Measurements from ENCODE around the gene ART5.
"Not testable (repeated sequence)": the region's sequence is repeated elsewhere in the genome, so short reads cannot be mapped to it uniquely, and the experiment has no call there.

Gene ART5

DNA sequence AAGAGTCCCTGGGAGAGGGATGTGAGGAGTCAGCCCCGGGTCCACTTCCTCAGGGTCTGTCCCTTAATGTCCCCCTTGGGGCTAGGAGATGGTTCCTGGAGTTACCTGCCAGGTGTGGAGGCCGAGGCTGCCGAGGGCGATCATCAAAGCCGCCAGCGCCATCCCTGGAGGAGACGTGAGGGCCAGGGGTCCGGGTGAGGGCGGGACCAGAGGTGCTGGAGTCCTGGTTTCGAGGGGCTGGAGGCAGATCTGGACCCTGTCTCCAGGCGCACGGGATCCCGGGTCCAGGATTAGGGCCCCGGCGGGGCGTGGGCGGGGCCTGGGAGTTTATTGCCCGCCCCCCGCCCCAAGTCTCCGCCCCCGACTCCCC, at the start of gene ART5:
ART5 (minus strand) TSS at position 292 of the 370 bp plus-strand sequence; CDS start at position 162, 130 bp downstream.
- no peak for DNase-seq

GRCh38 chr11:3686751-3687150, 45.0 kb upstream of the ART5 start:
- DNase-seq = no peak

GRCh38 chr11:3685923-3686322, 44.1 kb upstream of the ART5 start:
- no peak for DNase-seq

DNA sequence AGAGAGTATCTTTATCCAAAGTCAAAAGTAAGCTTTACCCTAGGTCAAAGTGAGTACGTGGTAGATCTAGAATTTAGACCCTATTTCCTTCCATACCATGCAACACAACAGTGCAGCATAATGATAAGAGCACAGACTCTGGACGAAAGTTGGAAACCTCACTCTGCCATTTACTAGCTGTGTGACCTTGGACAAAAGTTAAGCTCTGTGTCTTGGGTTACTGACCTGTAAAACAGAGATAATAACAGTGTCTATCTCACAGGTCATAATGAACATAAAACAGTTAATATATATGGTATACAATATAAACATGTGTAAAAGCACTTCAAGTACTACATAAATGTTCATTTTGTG, 43.0 kb upstream of the ART5 start:
- DNase-seq = no peak

DNA sequence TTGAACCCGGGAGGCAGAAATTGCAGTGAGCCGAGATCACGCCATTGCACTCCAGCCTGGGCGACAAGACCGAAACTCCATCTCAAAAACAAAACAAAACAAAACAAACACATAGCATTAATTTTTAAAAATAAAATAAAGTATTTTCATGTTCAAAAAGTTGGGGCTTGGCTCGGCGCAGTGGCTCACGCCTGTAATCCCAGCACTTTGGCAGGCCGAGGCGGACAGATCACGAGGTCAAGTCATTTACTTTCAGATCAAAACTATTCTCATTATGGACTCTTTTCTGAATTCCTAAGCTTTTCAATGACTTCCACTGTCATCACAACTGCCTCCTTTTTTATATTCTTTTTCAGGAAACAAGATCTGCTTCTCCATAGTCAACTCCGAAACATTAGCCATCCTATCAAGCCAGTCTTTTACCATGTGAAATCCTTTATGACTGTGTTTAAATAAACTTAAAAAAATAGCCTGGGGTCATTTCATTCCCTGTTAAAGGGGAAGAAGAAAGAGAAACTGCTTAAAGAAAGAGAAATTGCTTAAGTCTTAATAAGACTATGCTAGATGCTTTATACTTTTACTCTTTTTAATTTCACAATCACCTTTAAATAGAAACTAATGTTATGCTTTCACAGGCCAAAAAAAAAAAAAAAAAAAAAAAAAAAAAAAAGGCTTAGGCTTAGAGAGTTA, 42.5 kb upstream of the ART5 start:
- DNase-seq = no peak

DNA sequence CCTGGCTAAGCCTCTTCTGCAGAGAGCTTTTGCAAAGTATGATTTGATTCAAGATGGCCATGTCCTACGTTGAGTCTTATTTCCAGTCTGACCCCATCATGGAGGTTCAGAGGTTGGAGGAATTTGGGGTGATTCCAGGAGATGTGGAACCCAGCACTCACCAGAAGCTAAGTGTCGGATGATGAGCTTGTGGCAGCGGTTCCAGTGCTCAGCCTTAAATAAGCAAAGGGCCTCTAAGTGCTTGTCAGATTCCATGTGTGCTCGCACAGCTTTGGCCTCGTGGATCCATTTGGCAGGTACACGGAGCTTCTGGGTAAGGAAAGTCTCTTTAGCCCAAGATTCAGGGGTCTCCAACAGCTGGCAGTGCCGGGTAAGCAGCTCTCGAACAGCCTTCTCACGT, 41.2 kb upstream of the ART5 start:
- no peak for DNase-seq

DNA sequence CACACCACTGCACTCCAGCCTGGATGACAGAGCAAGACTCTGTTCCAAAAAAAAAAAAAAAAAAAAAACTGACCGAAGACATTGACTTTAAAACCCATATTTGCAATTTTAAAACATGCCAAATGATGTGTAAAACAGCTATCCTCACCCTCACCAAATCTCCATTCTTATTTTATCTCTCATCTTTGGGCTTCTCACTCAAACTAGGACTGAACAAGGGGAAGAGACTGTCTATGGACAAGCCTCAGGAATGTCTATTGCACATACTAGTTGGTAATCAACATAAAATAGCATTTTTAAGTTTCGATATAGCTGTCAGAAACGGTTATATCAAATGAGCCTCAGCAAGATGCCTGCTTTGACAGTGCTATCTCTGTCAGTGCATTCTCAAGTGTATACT, 37.3 kb upstream of the ART5 start:
- DNase-seq = no peak

- no peak for DNase-seq
These were observed 34.2 kb upstream of the ART5 start for GRCh38 chr11:3675971-3676370.

DNA sequence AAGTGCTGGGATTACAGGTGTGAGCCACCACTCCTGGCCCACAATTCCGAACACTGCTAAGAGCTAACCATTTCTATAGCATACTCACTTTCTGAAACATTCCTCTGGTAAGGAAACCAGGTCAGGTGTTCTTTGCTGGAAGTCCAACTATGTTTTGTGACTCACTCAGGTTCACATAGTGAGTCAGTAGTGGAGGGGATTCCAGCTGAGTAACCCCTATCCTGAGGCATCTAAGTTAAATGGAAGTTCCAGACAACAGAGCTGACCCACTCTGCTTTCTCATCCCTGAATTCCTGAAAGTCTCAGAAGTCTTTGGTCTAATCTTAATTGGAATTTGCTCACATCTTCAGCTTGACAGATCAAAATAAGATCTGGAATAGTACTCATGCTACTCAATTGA, 32.4 kb upstream of the ART5 start:
- DNase-seq = no peak

- no peak for DNase-seq
These were observed 29.8 kb upstream of the ART5 start, which contains the start of gene CHRNA10 for GRCh38 chr11:3671334-3672254. TSS of gene CHRNA10 (minus strand) at chr11:3671384. CDS start at chr11:3671312, 72 bp downstream.

DNA sequence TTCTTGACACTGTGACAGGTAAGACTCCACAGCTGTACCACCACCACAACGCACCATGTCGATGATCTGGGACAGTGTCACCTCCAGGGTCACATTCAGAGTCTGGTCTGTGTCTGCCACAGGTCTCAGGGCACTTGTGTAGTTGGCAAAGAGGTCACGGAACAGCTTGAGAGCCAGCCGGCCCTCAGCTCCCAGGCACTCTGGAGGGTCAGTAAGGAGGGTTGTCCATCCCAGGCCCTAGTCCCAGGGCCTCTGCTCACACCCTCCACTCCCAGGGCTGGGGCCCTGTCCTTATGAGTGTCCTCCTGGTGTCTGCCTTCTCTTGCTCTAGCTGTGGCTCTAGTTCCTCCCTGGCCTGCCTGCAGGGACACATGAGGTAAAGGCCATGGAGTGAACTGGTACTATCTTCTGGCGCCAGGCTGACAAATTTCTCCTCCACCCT, 28.0 kb upstream of the ART5 start:
- DNase-seq = no peak

- DNase-seq = no peak
These were observed 27.3 kb upstream of the ART5 start for GRCh38 chr11:3669128-3669527.

DNA sequence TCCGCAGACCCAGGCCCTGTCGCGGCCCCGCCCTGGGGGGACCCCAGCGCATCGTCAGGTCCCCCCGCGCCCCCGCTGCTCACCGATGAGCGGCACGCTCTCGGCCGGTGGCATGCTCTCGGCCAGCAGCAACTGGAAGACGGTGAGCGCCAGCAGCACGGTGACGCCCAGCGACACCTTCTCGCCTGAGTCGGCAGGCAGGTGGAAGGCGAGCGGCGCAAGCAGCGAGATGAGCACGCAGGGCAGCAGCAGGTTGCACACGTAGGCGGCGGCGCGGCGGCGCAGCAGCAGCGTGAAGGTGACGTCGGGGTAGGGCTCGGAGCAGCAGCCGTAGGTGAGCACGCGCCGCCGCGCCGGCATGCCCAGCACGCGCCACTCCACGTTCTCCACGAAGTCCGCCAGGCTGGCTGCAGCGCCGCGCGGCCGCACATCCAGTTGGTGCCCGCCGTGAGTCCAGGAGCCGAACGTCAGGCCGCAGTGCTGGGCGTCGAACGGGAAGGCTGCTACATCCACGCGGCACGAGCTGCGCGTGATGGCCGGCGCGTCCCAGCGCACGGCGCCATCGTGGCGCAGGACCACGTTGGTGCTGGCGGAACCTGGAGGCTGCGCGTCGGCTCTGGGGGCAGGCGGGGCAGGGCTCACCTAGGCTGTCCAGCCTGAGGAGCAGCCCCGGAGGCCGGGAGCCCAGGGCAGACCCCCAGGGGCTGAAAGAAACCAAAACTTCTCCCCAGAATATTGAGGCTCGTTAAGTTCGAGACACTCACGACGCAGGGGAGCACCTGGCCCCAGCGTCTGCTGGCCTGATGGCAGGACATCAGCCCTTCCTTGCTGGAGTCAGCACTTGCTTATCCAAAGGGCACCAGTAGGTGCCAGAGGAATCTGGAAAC, 25.6 kb upstream of the ART5 start:
- DNase-seq = no peak

- no peak for DNase-seq
These were observed 24.3 kb upstream of the ART5 start for GRCh38 chr11:3666023-3666530.

- DNase-seq = no peak
These were observed 23.7 kb upstream of the ART5 start for GRCh38 chr11:3665336-3666022.

- DNase-seq = no peak
These were observed 22.3 kb upstream of the ART5 start for GRCh38 chr11:3664032-3664630.

DNA sequence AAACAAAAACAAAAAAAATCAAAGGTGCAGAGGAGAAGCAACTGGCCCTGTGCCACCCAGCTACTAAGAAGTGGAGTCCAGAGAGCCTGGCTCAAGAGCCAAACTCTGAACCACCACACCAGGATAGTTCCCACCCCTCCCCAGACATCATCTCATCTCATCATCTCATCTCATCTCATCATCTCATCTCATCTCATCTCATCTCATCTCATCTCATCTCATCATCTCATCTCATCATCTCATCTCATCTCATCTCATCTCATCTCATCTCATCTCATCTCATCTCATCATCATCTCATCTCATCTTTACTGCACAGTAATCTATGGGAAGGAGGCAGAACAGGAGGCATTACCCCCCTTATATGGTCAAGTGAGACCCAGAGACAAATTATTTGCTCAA, 21.1 kb upstream of the ART5 start:
- no peak for DNase-seq

GRCh38 chr11:3660960-3661359, 19.2 kb upstream of the ART5 start:
- DNase-seq = no peak

DNA sequence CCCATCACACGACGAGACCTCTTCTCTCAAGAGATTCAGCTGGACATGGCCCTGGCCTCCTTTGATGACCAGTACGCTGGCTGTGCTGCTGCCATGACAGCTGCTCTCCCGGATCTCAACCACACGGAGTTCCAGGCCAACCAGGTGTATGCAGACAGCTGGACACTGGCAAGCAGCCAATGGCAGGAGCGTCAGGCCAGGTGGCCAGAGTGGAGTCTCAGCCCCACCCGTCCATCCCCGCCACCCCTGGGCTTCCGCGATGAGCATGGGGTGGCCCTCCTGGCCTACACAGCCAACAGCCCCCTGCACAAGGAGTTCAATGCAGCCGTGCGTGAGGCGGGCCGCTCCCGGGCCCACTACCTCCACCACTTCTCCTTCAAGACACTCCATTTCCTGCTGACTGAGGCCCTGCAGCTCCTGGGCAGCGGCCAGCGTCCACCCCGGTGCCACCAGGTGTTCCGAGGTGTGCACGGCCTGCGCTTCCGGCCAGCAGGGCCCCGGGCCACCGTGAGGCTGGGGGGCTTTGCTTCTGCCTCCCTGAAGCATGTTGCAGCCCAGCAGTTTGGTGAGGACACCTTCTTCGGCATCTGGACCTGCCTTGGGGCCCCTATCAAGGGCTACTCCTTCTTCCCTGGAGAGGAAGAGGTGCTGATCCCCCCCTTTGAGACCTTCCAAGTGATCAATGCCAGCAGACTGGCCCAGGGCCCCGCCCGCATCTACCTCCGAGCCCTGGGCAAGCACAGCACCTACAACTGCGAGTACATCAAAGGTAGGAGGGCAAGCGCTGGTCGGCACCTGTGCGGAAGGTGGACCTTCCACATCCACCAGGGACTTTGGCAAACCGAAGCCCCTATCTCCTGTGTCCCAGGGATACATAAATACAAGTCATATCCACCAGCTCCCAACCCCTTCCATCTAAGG, 18.1 kb upstream of the ART5 start:
- DNase-seq = no peak

DNA sequence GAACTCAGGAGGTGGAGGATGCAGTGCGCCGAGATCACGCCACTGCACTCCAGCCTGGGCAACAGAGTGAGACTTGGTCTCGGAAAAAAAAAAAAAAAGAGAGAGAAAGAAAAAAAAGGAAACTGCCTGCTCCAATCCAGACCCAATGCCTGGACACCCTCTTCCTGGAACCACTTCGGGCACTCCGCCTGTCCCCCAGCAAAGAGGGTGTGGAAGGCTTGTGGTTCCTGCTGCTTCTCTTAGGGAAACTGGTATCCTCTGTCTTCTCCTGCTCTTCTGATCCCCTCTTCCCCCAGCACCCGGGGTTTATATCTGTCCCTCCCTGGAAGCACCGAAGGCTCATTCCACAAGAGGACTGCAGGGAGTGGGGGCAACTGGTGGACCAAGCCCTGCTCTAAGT, 16.5 kb upstream of the ART5 start:
- no peak for DNase-seq

DNA sequence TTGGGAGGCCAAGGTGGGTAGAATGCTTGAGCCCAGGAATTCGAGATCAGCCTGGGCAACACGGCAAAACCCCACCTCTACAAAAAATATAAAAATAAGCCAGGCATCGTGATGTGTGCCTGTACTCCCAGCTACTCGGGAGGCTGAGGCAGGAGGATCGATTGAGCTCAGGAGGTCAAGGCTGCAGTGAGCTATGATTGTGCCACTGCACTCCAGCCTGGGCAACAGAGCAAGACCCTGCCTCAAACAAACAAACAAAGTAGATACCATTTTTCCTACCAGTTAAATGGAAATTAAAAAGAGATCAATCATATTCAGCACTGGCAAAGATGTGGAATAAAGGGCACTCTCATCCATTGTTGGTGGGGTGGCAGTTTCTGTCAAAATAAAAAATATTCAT, 15.5 kb upstream of the ART5 start:
- not testable (repeated sequence) for DNase-seq

Measured in NCI-H446 (cell line).